Measurements from ENCODE around the gene DMAP1.

The DMAP1 gene

DNA sequence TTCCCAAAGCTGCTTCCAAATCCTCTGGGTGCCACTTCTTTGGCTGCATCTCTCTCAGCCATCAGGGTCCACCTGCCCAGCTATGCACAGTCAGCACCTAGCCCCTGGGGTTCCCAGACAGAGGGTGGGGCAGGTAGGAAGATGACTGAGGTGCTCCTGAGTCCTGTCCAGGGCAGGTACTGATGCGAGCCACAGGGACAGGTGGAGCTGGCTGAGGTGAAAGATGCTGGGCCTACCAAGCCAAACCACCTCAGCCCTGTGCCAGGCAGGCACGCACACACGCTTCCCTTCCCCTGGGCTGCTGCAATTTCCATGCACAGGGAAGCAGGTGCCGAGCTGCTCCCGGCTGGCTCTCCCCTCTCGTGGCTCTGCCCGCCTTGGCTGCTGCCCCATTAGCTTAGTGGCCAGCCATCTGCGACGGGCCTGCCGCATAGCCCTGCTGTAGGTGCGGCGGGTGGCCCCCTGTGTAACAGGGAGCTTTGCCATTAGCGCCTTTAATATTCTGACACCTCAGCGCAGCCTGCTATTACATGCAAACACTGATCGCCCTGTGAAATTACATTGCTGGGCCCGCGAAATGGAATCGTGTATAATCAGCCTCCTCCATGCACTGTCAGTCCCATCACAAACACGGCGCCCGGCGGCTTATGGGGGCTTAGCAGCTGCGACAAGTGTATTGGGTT lies 38.9 kb downstream of the DMAP1 start:
- peak in 1 of 56 donors; percentile 21 for DNase-seq

DNA sequence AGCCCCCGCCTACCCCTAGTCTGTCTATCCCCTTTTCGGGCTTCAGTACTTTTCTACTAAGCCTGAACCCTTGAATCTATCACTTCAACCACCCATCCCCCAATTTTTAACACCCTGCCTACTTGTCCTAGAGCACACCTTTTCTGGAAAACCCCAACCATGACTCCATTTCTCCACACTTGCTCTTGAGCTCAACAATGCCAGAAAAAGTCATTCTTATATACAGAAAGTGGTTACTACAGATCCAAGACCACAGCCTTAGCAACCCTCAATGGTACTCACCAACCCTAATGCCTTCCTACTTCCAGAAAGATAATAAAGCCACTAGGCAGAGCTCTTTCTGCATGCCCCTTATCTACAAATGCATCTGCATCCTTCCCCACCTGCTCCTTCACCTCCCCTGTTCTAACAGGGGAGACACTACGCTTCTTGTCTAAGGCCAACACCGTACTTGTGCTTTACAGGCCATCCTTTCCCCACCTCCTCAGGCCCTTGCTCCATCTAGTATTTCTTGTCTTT lies 41.2 kb downstream of the DMAP1 start:
- DNase-seq: no peak

DNA sequence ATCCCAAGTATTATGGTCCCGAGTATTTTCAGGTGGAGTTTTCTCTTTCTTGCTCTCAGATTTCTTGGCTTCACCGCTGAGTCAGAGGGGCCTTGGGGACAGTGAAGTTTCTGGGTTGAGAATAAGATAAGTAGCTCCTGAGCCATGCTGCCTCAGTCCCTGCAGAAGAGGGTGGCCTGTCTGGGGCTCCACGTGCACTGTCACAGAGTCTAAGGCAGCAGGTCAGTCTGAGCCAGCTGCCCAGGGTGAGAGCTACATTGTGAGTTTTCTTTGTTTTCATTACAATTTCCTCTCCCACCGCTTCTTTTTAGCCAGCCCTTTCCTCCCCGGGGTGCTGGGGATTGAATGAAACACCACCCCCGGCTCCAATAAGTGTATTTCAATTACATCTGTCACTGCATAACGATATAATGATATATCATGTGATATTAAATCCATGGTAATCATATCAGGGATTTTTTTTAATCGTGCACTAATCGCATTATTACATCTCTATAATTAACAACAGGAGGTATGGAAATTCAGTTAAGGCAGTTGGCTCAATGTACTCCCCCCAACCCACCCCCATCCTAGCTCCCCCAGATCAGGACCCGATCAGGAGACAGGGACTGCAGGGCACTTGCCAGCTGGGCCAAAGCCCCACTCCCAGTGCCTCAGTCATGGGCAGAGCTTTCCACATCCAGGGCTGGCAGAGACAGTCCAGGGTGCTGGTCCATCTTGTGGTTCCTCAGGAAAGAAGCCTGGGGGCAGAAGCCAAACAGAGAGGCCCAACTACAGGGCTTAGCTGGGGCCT lies 43.7 kb downstream of the DMAP1 start:
- no peak for DNase-seq

DNA sequence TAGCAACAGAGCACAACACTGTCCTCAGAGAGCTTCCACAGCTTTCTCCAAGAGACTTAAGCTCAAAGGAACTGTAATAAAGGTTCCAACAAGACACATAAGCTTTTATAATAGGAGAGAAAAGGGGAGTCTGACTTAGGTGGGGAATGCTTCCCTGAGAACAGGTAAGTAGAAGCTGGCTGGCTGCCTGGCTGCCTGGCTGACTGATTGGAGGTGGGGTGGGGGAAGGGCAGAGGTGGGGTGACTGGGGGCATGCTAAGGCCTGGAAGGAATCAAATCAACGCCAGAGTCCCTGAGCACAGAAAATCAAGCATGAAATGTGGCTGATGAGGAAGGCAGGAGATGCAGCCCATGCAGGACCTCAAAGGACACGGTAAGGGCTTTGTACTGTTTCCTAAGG lies 45.8 kb downstream of the DMAP1 start:
- no peak for DNase-seq

DNA sequence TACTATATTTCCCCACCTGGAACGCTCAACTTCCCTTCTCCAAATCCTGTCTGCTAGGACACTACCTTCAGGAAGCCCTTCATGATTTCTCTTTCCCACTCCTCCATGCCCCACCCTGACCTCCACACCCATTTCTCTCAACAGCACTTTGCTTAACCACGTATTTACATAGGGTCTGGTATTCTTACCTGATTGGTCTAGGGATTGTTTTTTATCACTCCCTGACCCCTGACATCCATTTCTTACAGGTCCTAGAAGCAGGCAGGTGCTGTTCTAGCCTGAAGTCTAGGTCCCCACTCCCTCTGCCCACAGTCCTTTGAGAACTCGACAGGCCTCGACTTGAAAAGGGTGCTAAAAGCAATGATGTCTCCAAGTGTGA lies 47.5 kb downstream of the DMAP1 start:
- DNase-seq: no peak

DNA sequence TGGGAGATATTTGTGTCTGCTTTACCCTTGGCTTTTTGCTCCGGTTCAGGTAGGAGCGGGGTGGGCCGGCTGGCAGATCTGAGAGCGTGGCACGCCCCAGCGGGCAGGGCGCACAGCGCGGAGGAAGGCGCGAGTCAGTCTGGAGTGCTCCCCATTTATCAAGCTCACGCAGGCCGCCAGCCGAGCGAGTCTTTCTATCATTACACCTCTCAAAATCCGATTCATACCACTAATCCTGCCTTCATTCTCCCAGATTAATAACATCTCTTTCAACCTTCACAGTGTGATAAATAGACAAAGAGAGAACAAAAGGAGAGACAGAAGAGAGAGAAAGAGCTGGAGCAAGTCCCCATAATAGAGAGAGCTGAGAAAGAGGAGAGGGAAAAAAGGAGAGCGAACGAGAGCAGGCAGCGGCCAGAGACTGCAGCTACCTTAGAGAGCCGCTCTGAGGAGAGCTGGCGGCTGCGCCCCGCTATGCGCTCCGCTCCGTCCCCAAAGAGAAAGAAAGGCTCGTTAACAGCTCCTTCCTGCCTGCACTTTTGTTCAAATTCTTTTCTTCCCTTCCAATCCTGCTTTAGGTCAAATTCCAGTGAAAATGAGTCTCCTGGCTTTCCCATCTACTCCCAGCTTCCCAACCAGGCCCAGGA lies 48.0 kb downstream of the DMAP1 start:
- DNase-seq: no peak

DNA sequence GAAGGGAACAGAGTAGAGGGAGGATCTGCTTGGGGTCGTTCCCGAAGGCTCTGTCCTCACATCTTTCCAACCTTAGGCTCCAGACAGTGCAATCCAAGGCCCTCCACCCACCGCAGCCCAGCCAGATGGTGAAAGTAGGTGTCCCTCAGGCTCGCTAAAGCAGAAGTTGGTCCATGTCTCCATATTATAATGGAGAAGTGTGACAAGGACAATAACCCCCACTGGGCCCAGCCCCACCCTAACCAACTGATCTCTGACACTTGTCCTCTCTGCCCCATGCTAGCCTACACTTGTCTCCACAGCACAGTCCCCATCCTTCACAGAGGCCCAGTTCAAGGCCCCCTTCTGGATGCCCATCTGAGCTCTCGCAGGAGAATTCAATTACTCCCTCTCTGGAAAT lies 48.7 kb downstream of the DMAP1 start:
- no peak for DNase-seq

DNA sequence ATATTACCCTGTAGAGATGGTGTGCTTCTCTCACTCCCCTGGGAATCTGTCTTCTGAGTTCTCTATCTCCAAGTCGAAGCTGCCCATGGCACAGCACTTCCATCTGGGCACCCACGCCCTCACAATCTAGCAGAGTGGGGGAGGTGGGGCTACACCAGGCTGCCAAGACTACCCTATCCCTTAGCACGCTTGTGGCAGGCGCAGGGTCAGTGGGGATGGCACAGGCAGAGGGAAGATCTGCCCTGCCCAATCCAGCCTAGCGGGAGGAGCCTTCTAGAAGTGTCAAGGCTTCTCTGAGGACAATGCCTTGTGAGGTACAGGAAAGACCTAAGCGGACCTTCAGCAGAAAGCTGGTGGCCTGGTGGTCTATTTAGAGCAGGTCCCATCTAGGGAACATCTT lies 49.1 kb downstream of the DMAP1 start:
- DNase-seq: no peak

DNA sequence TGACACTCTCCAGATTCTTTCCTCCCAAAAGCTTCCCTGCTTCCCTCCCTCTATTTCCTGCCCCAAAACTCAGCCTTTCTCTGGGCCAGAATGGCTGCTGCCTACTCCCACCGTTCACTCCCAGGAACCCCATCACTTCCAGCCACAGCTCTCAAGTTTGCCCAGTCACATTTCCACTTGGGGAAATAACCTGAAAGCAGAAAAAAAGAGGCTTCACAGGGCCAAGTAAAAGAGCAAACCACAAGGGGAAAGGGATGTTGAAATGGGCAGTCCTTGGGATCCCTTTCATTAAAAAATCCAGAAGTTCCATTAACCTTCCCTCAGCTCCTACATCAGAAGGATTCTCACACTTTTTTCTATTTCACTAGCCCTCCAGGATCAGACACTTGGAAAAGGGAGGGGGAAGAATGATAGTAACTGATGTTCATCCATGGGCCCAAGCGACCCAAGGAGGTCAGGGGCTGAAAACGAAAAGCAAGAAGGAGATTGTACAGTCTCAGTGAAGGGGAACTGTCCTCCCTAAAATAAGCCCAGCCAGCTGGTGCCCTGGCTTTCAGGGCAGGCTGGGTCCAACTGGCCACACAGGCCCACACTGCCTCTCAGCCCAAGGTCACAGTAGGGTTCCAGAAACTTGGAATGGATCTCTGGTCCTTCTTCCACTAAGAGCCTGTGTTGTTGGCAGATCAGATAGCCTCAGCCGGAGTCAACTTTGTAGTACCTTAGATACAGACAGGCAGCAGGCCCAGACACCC lies 49.7 kb downstream of the DMAP1 start:
- no peak for DNase-seq

DNA sequence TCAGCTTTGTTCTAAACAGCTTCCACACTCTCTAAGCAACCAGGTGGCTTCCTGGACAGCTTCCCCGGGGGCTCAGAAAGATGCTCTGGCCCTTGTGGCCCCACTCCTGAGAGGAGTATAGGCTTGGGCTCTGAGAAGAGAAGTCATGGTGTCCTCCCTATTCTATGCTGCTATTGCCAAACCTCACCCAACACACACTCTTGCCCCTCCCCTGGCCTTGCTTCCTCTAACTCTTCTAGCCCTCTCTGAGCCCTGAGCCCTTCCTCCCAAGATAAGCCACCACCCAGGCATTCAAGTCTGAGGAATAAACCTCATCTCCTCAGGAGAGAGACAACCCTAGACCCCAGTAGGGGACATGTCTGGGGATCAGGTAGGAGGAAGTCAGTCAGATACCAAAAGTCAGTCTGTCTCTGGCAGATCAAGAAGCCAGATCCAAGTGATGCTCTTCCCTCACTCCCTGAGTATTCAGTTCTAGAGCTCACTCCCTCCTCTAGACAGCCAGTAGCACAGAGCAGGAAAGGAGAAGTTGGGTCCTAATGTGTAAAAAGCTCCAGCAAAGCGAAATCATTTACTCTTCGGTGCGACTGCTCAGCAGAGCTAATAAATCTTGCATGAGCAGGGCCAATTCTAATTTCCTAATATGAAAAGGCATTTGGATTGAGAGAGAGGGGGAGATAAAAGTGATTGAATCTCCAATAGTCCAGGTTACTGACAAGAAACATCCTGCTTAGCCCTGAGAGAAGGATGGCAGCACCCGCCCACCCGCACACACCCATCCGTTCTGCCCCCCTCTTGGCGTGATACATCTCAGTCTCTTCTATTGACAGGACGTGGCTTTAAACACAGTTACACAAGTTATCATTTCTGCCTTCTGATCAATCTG lies 50.5 kb downstream of the DMAP1 start:
- no peak for DNase-seq

DNA sequence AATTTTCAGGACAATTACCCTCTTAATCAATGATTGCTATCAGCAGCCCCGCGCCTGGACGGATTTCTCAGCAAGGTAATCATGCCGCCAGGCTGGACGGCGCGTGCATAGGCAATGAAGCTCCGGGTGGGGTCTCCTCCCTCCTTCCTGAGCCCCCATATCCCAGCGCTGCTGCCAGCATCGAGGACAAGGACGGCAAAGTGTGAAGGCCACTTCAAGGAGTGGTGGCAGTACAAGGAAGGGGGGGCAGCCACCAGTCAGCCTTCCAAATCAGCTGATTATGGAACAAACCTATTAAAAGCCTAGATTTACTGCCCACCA lies 51.1 kb downstream of the DMAP1 start:
- no peak for DNase-seq

DNA sequence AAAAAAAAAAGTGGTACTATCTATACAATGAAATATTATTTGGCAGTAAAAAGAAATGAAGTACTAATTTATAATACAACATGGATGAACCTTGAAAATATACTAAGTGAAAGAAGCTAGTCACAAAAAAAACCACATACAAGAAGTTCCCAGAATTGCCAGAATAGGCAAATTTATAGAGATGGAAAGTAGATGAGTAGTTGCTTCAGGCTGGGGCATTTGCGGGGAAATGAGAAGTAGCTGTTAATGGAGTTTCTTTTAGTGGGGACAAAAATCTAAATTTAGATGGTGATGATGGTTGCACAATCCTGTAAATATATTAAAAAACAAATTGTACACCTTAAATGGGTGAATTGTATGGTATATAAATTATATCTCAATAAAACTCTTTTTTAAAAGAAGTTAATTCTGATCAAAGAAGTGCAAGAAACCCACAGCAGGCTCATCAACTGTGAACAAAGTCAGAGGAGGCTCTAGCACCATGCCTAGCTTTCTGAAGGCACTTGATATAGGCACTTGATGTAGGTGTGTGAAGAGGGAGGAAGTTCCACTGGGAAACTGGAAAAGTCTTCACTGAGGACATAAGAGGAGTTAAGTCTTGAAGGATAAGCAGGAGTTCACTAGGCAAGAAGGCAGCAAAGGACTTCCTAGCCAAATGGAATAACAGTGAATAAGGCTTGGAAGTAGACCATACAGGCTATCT lies 52.5 kb downstream of the DMAP1 start:
- no peak for DNase-seq

DNA sequence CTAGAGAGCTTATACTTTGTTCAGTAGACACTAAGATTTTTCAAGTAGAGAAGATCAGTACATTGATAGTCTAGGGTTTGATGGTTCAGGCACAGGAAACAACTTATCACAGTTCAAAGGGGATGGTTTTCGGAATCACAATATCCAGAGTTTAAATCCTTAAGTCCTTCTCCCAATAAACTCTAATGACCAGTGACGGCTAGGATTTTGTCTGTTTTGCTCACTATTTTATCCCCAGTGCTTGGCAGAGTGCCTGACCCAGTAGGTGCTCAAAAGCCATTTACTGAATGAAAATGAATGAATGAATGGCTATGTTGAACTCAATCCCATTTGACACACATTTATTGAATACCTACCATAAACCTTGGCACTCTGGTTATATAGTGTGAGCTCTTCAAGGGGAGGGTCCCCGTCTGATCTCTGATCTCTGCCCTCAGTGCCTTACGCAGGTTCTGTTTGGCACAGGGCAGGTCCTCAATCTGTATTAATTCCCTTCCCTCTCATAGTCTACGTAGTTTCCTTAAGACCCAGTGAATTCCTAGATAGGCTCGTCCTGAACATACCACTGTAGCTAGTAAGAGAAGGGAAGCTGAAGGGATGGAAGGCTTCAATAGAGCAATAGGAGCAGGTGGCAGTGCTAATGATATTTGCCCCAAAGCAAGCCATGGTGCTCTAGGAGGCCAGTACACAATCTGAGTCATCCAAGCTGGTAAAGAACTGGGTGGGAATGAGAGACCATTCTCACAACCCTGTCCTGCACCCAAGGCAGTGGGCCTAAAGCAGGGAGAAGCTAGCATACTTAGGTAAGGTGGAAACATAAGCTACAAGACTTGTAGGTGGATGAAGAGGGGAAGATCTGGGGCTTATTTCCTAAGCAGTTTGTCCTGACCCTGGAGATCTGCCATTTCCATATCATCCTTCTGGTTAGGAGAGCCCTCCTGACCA lies 53.4 kb downstream of the DMAP1 start:
- no peak for DNase-seq

DNA sequence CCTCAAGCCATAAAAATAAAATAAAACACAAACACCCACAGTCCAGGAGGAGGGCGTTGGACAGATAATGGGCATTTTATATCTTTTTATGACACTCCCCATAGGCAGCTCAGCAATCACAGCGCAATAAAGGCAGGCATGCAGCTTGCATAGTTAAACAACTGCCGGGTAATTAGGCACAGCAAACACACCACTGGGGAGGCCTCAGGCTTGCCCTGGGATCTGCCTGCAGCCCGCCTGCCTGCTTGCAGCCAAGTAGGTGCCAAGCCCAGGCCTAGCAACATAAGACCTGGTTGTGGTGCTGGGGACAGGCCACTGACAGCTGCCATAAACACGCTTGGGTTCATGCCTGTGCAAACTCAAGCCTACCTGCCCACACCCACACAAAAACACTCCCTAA lies 54.2 kb downstream of the DMAP1 start:
- no peak for DNase-seq

DNA sequence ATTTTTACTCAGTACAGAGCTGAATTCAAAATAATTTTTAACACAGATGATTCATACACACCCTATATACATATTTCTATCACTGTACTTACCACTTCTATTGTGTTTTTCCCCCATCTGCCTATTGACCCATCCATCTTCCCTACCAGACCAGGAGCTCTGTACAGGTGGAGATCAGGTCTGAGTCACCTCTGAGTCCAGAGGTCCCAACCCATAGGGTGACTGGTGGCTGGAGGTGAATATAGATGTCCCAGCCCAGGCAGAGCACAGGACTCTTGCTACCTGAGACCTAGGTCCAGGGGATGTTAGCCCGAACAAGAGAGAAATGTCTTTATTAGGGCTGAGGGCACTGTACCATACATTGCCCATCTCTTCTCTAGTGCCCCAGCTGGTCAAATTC lies 54.8 kb downstream of the DMAP1 start:
- DNase-seq: no peak

Data from amygdala (tissue), 56 donors.